GM12878 (cell line): ENCODE data around the gene NME5.

Experiments
- BCL11A ChIP-seq: IDR thresholded peaks from 2 replicates; pipeline ENCODE4 v1.6.1; 2011; ENCODE audit warnings: low read depth, low read length
- CREB1 ChIP-seq: IDR thresholded peaks from 2 replicates; pipeline ENCODE4 v1.6.1; 2012; ENCODE audit warnings: low read depth, mild to moderate bottlenecking, inconsistent platforms
- EZH2 ChIP-seq: IDR thresholded peaks from 2 replicates; pipeline ENCODE4 v1.6.1; 2012; ENCODE audit warnings: low read depth, mild to moderate bottlenecking, control low read depth, inconsistent platforms, low read length, borderline replicate concordance; ENCODE audit not compliant: control insufficient read depth
- FOXM1 ChIP-seq: IDR thresholded peaks from 2 replicates; pipeline ENCODE4 v1.6.1; 2012; ENCODE audit warnings: low read depth, mild to moderate bottlenecking, inconsistent platforms, low read length, moderate library complexity
- IKZF1 ChIP-seq: fragments of 450-650 bp; conservative IDR thresholded peaks from 2 replicates; pipeline ENCODE4 v1.6.1; 2017; ENCODE audit warnings: antibody characterized with exemption, mild to moderate bottlenecking
- SP1 ChIP-seq: IDR thresholded peaks from one replicate; pipeline ENCODE4 v1.6.1; 2011; ENCODE audit warnings: low read depth, low read length
- ZNF24 ChIP-seq: fragments of 450-650 bp; IDR thresholded peaks from 2 replicates; pipeline ENCODE4 v1.6.1; 2017; ENCODE audit warnings: antibody characterized with exemption, mild to moderate bottlenecking
- TF ChIP-seq, protein P1 (sequence below), 3 experiments: IDR thresholded peaks in 2 of 3; conservative IDR thresholded peaks in 1 of 3; 2 replicates each; pipeline ENCODE4 v1.5.1; 2011; ENCODE audit warnings: low read depth in 3 of 3, low read length in 3 of 3, mild to moderate bottlenecking in 3 of 3, control low read depth in 2 of 3, moderate library complexity in 2 of 3, inconsistent platforms in 1 of 3, mixed read lengths in 1 of 3; ENCODE audit not compliant: control insufficient read depth in 2 of 3, insufficient read depth in 1 of 3; ENCODE audit errors: extremely low read depth in 1 of 3
- TF ChIP-seq, protein P2 (sequence below): fragments of 450-650 bp; IDR thresholded peaks from 2 replicates; pipeline ENCODE4 v1.6.1; 2017; ENCODE audit warnings: borderline replicate concordance
- TF ChIP-seq, protein P3 (sequence below): IDR thresholded peaks from 2 replicates; pipeline ENCODE4 v1.6.1; 2011; ENCODE audit warnings: low read depth, low read length, improper control_type of control experiment, borderline replicate concordance
- TF ChIP-seq, protein P4 (sequence below): IDR thresholded peaks from 2 replicates; pipeline ENCODE4 v1.6.1; 2011; ENCODE audit warnings: low read depth, mild to moderate bottlenecking, low read length, moderate library complexity, borderline replicate concordance; ENCODE audit errors: extremely low read depth

DNA sequence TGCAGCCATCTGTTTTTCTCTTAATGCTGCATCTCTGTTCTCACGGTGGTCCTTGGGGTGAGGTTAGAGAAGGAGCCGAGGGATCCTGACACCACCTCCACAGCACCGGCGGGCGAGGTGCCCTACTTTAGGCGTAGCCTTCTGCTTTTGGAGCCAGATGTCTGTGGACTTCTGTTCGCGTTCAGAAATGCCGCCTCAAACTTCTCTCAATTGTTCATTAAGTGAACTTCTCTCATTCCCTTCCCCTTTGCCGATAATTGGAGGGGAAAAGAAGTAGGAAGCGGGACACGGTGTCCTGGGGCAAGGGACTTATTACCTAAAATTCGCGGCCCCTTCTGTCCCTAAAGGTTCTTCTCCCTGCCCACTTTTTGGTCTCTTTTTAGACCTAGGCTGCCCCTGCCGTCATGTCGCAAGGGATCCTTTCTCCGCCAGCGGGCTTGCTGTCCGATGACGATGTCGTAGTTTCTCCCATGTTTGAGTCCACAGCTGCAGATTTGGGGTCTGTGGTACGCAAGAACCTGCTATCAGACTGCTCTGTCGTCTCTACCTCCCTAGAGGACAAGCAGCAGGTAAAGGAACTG lies 40.1 kb upstream of the NME5 start:
- TF ChIP-seq, protein P1, sequence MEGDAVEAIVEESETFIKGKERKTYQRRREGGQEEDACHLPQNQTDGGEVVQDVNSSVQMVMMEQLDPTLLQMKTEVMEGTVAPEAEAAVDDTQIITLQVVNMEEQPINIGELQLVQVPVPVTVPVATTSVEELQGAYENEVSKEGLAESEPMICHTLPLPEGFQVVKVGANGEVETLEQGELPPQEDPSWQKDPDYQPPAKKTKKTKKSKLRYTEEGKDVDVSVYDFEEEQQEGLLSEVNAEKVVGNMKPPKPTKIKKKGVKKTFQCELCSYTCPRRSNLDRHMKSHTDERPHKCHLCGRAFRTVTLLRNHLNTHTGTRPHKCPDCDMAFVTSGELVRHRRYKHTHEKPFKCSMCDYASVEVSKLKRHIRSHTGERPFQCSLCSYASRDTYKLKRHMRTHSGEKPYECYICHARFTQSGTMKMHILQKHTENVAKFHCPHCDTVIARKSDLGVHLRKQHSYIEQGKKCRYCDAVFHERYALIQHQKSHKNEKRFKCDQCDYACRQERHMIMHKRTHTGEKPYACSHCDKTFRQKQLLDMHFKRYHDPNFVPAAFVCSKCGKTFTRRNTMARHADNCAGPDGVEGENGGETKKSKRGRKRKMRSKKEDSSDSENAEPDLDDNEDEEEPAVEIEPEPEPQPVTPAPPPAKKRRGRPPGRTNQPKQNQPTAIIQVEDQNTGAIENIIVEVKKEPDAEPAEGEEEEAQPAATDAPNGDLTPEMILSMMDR (IDR thresholded peaks at IDR 0.05 in 2 of 3, conservative IDR thresholded peaks at IDR 0.05 in 1 of 3; ENCODE audit: control insufficient read depth in 2 of 3, extremely low read depth in 1 of 3, insufficient read depth in 1 of 3, low read depth in 3 of 3, low read length in 3 of 3) = no peak
- no peak for TF ChIP-seq EZH2
- TF ChIP-seq BCL11A = no peak
- TF ChIP-seq ZNF24 = no peak
- no peak for TF ChIP-seq CREB1
- TF ChIP-seq IKZF1 = no peak
- TF ChIP-seq FOXM1 = no peak
- no peak for TF ChIP-seq SP1
- TF ChIP-seq, protein P2, sequence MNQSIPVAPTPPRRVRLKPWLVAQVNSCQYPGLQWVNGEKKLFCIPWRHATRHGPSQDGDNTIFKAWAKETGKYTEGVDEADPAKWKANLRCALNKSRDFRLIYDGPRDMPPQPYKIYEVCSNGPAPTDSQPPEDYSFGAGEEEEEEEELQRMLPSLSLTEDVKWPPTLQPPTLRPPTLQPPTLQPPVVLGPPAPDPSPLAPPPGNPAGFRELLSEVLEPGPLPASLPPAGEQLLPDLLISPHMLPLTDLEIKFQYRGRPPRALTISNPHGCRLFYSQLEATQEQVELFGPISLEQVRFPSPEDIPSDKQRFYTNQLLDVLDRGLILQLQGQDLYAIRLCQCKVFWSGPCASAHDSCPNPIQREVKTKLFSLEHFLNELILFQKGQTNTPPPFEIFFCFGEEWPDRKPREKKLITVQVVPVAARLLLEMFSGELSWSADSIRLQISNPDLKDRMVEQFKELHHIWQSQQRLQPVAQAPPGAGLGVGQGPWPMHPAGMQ = no peak
- TF ChIP-seq, protein P3, sequence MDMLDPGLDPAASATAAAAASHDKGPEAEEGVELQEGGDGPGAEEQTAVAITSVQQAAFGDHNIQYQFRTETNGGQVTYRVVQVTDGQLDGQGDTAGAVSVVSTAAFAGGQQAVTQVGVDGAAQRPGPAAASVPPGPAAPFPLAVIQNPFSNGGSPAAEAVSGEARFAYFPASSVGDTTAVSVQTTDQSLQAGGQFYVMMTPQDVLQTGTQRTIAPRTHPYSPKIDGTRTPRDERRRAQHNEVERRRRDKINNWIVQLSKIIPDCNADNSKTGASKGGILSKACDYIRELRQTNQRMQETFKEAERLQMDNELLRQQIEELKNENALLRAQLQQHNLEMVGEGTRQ = no peak
- TF ChIP-seq, protein P4, sequence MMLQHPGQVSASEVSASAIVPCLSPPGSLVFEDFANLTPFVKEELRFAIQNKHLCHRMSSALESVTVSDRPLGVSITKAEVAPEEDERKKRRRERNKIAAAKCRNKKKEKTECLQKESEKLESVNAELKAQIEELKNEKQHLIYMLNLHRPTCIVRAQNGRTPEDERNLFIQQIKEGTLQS = no peak
